Measurements from ENCODE around the gene UNC93A. TPM values are rescaled to one million over a fixed set of nuclear protein-coding genes. Genes with fewer than 3 reads are reported as not detected.

UNC93A gene
- total and polyA plus RNA-seq, 7 experiments from 2014 or later, result not detected

DNA sequence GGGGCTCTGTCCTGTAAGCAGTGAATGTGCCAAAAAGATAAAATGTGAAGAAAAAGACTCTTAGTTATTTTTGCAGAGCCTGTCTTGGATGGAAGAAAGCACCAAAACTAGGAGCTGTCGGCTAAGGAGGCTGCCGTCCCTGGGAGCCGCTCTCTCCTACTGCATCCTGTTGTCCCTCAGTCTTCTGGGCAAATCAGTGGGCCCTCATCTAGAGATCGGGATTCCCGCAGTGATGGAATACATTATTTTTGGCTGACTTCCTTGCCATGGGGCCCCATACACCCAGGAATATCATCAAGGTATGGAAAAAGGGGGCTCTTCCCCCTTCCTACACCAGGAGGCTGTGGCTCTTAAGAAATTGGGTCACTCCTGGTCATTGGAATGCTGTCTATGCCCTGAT, 37.0 kb downstream of the UNC93A start:
- no peak overlapping the region for H3K4me3 ChIP-seq (ENCODE audit: low read length)
- H3K36me3 ChIP-seq (ENCODE audit: control insufficient read depth in 2 of 3, insufficient read depth in 3 of 3, low read length in 3 of 3), result no peaks in the 10 kb centered on the region
- POLR2A ChIA-PET, result no interaction called here
- CTCF ChIA-PET, result no interaction called here
- no peaks in the 10 kb centered on the region for H3K27me3 ChIP-seq (ENCODE audit: control insufficient read depth in 2 of 2, insufficient read depth in 2 of 2, low read length in 2 of 2)
- no peaks in the 10 kb centered on the region for H3K4me1 ChIP-seq (ENCODE audit: control insufficient read depth in 2 of 2, insufficient read depth in 2 of 2, low read length in 2 of 2)
- intact Hi-C loops (cut with micrococcal nuclease), result no loop called here
- no peaks in the 10 kb centered on the region for H3K9me3 Mint-ChIP-seq
- no peaks in the 10 kb centered on the region for H3K36me3 Mint-ChIP-seq
- no peak overlapping the region for H3K27ac Mint-ChIP-seq
- DNase-seq, result no peak
- H3K27ac ChIP-seq (ENCODE audit: low read depth, low read length), result no peak overlapping the region
- ATAC-seq, result no peak
- H3K9me3 ChIP-seq (ENCODE audit: control insufficient read depth in 2 of 3, low read length in 3 of 3), result no peaks in the 10 kb centered on the region
- H3K4me3 Mint-ChIP-seq, result no peak overlapping the region
- H3K27me3 Mint-ChIP-seq, result peaks cover 4 to 11% (median 7%) of the 10 kb centered on the region in 5 donors
- H3K4me1 Mint-ChIP-seq, result peaks cover 0 to 3% (median 0%) of the 10 kb centered on the region in 7 donors

DNA sequence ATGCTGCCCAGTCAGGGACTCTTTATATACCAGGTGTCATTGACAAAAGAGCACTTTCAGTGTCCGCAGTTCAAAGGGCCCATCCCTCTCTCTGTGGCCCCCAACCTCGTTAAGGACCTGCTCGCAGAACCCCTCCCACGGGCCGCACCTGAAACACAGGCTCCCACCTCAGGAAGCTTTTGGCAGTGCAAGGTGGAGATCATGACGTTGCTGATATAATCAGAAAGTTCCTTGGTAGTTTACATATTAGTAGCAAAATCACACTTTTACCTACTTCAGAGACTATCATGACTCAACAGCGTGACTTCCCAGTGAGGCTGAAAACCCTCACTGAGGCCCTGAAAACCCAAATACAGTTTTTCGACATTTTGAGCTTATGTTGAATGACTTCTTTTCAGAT, 37.9 kb downstream of the UNC93A start:
- DNase-seq, result no peak
- Histone ChIP-seq H3K4me3 (ENCODE audit: low read length) (no peak overlapping the region), H3K27me3 (ENCODE audit: control insufficient read depth in 2 of 2, insufficient read depth in 2 of 2, low read length in 2 of 2) (no peaks in the 10 kb centered on the region), H3K9me3 (ENCODE audit: control insufficient read depth in 2 of 3, low read length in 3 of 3) (no peaks in the 10 kb centered on the region), H3K27ac (ENCODE audit: low read depth, low read length) (no peak overlapping the region), H3K36me3 (ENCODE audit: control insufficient read depth in 2 of 3, insufficient read depth in 3 of 3, low read length in 3 of 3) (no peaks in the 10 kb centered on the region), H3K4me1 (ENCODE audit: control insufficient read depth in 2 of 2, insufficient read depth in 2 of 2, low read length in 2 of 2) (no peaks in the 10 kb centered on the region)
- no peak overlapping the region for H3K27ac Mint-ChIP-seq
- no peak for ATAC-seq
- intact Hi-C loops (cut with micrococcal nuclease), result no loop called here
- peaks cover 4 to 11% (median 7%) of the 10 kb centered on the region in 5 donors for H3K27me3 Mint-ChIP-seq
- H3K4me1 Mint-ChIP-seq, result peaks cover 0 to 3% (median 0%) of the 10 kb centered on the region in 7 donors
- ChIA-PET POLR2A (no interaction called here), CTCF (no interaction called here)
- no peaks in the 10 kb centered on the region for H3K9me3 Mint-ChIP-seq
- H3K4me3 Mint-ChIP-seq, result no peak overlapping the region
- H3K36me3 Mint-ChIP-seq, result no peaks in the 10 kb centered on the region

DNA sequence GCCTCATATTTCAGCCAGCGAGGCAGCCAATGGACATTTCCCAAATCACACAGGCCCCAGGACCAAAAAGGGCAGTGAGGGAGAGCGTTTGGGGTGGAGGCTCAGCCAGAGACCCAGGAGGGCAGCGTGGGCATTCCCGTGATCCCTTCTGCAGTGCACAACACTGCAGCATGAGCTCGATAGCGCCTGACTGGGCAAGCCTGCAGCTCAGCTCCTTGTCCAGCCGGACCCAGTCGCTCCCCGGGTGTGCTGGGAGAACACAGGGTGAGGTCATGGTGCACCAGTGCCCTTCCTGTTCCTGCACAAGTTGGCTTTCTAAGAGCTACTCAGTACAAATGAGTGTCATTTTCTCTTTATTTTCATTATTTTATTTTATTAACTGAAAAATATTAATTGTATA, 39.6 kb downstream of the UNC93A start:
- H3K4me3 ChIP-seq (ENCODE audit: low read length), result no peak overlapping the region
- H3K27ac ChIP-seq (ENCODE audit: low read depth, low read length), result no peak overlapping the region
- no peaks in the 10 kb centered on the region for H3K4me1 ChIP-seq (ENCODE audit: control insufficient read depth in 2 of 2, insufficient read depth in 2 of 2, low read length in 2 of 2)
- no peaks in the 10 kb centered on the region for H3K9me3 ChIP-seq (ENCODE audit: control insufficient read depth in 2 of 3, low read length in 3 of 3)
- no peaks in the 10 kb centered on the region for H3K27me3 ChIP-seq (ENCODE audit: control insufficient read depth in 2 of 2, insufficient read depth in 2 of 2, low read length in 2 of 2)
- H3K4me3 Mint-ChIP-seq, result no peak overlapping the region
- ChIA-PET POLR2A (no interaction called here), CTCF (no interaction called here)
- no peak overlapping the region for H3K27ac Mint-ChIP-seq
- H3K27me3 Mint-ChIP-seq, result peaks cover 4 to 9% (median 4%) of the 10 kb centered on the region in 5 donors
- no peak for DNase-seq
- peaks cover 0 to 3% (median 0%) of the 10 kb centered on the region in 7 donors for H3K4me1 Mint-ChIP-seq
- no peak for ATAC-seq
- H3K9me3 Mint-ChIP-seq, result peaks cover 0 to 2% (median 0%) of the 10 kb centered on the region in 11 donors
- H3K36me3 ChIP-seq (ENCODE audit: control insufficient read depth in 2 of 3, insufficient read depth in 3 of 3, low read length in 3 of 3), result no peaks in the 10 kb centered on the region
- intact Hi-C loops (cut with micrococcal nuclease), result no loop called here
- H3K36me3 Mint-ChIP-seq, result no peaks in the 10 kb centered on the region

DNA sequence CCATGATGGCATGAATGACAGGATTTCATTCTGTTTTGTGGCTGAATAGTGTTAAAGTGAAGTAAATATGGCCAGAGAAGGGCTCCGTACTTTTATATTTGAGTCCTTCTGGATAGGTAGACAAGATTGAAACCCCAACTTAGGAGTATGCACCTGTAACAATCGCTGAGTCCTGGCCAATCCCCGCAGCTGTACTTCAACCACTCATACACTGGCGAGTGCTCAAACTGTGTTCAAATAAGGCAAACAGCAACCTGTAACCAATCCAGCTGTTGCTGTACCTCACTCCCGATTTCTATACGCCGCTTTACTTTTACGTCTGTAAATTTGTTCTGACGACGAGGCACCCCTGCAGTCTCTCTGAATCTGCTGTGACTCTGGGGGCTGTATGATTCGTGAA, 40.5 kb downstream of the UNC93A start:
- intact Hi-C loops (cut with micrococcal nuclease), result no loop called here
- no peaks in the 10 kb centered on the region for H3K36me3 Mint-ChIP-seq
- Histone ChIP-seq H3K4me1 (ENCODE audit: control insufficient read depth in 2 of 2, insufficient read depth in 2 of 2, low read length in 2 of 2) (no peaks in the 10 kb centered on the region), H3K27ac (ENCODE audit: low read depth, low read length) (no peak overlapping the region), H3K4me3 (ENCODE audit: low read length) (no peak overlapping the region), H3K27me3 (ENCODE audit: control insufficient read depth in 2 of 2, insufficient read depth in 2 of 2, low read length in 2 of 2) (no peaks in the 10 kb centered on the region), H3K9me3 (ENCODE audit: control insufficient read depth in 2 of 3, low read length in 3 of 3) (no peaks in the 10 kb centered on the region), H3K36me3 (ENCODE audit: control insufficient read depth in 2 of 3, insufficient read depth in 3 of 3, low read length in 3 of 3) (no peaks in the 10 kb centered on the region)
- CTCF ChIA-PET, result no interaction called here
- H3K27ac Mint-ChIP-seq, result no peak overlapping the region
- DNase-seq, result no peak
- H3K27me3 Mint-ChIP-seq, result peaks cover 4 to 8% (median 4%) of the 10 kb centered on the region in 5 donors
- H3K4me3 Mint-ChIP-seq, result no peak overlapping the region
- peaks cover 0 to 3% (median 0%) of the 10 kb centered on the region in 7 donors for H3K4me1 Mint-ChIP-seq
- H3K9me3 Mint-ChIP-seq, result peaks cover 0 to 2% (median 0%) of the 10 kb centered on the region in 11 donors
- POLR2A ChIA-PET, result no interaction called here
- no peak for ATAC-seq

DNA sequence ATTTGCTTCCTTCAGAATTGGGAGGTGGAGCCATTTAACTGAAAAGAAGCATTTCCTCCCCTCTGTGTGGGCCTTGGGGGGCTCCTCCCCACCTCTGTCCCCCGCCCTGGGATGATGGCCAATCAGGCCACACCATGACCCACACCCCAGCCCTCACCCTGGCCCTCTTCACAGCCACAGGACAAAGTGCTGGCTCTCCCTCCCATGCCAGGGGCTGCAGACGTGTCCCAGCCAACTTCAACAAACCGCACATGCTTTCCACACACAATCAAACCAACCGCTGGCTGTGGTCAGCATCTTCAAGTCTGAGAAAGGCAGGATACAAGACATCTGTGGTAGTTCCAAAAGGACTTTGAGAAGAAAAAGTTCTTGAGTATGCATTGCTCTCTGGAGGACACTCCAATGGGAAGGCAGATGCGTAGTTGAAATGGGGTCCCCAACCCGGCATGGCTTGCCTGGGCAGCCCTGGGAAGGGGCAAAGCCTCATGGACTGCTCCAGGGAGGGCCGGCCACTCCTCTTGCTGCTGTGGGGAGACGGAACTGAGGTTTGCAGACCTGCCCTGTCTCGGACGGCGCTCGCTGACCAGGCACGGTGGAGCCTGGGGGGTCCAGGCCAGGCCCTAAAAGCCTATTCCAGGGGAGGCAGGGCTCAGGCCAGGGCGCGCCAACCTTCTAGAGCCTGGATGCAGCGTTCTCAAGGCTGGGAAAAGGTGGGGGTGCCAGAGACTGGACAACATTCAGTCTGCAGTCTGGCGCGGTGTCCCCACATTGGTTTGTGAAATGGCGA, 45.9 kb downstream of the UNC93A start:
- no peak overlapping the region for H3K4me3 ChIP-seq (ENCODE audit: low read length)
- ChIA-PET POLR2A (no interaction called here), CTCF (no interaction called here)
- H3K27me3 ChIP-seq (ENCODE audit: control insufficient read depth in 2 of 2, insufficient read depth in 2 of 2, low read length in 2 of 2), result no peaks in the 10 kb centered on the region
- Mint-ChIP-seq H3K36me3 (no peaks in the 10 kb centered on the region), H3K27ac (no peak overlapping the region), H3K9me3 (peaks cover 0 to 2% (median 0%) of the 10 kb centered on the region in 11 donors), H3K4me3 (no peak overlapping the region), H3K27me3 (peaks cover 0 to 16% (median 7%) of the 10 kb centered on the region in 5 donors), H3K4me1 (peaks cover 0 to 2% (median 0%) of the 10 kb centered on the region in 7 donors)
- ATAC-seq (no peak), DNase-seq (no peak)
- intact Hi-C loops (cut with micrococcal nuclease), result no loop called here
- no peaks in the 10 kb centered on the region for H3K36me3 ChIP-seq (ENCODE audit: control insufficient read depth in 2 of 3, insufficient read depth in 3 of 3, low read length in 3 of 3)
- H3K9me3 ChIP-seq (ENCODE audit: control insufficient read depth in 2 of 3, low read length in 3 of 3), result no peaks in the 10 kb centered on the region
- H3K27ac ChIP-seq (ENCODE audit: low read depth, low read length), result no peak overlapping the region
- H3K4me1 ChIP-seq (ENCODE audit: control insufficient read depth in 2 of 2, insufficient read depth in 2 of 2, low read length in 2 of 2), result no peaks in the 10 kb centered on the region

DNA sequence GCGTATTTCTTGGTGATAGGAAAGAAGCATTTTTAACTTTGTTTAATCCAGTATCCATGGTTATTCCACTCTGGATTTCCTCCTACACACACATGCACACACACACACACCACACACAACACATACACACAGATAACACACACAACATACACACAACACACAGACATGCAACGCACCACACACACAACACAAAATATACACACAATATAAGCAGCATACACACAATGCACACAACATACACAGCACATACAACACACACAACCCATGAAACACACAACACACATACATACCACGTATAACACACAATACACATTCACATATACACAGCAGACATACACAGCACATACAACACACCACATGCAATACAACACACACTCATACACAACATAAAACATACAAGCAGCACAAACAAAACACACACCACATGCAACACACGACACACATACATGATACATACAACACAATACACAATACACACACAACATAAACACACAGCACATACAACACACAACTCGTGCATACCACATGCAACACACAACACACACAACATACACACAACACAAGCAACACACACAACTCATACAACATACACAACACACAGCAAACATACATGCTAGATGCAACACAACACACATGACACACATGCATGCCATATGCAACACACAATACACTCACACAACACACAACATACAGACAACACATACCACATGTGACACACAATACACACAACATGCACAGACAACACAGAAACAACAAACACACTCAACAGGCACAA, 46.7 kb downstream of the UNC93A start:
- no peaks in the 10 kb centered on the region for H3K27me3 ChIP-seq (ENCODE audit: control insufficient read depth in 2 of 2, insufficient read depth in 2 of 2, low read length in 2 of 2)
- intact Hi-C loops (cut with micrococcal nuclease), result no loop called here
- POLR2A ChIA-PET, result no interaction called here
- no peaks in the 10 kb centered on the region for H3K36me3 Mint-ChIP-seq
- H3K27ac Mint-ChIP-seq, result no peak overlapping the region
- peaks cover 0 to 2% (median 0%) of the 10 kb centered on the region in 11 donors for H3K9me3 Mint-ChIP-seq
- no peak overlapping the region for H3K4me3 Mint-ChIP-seq
- H3K4me3 ChIP-seq (ENCODE audit: low read length), result no peak overlapping the region
- ATAC-seq, result no peak
- no peak overlapping the region for H3K27ac ChIP-seq (ENCODE audit: low read depth, low read length)
- H3K27me3 Mint-ChIP-seq, result peaks cover 0 to 16% (median 7%) of the 10 kb centered on the region in 5 donors
- H3K4me1 ChIP-seq (ENCODE audit: control insufficient read depth in 2 of 2, insufficient read depth in 2 of 2, low read length in 2 of 2), result no peaks in the 10 kb centered on the region
- peaks cover 0 to 2% (median 0%) of the 10 kb centered on the region in 7 donors for H3K4me1 Mint-ChIP-seq
- CTCF ChIA-PET, result no interaction called here
- no peaks in the 10 kb centered on the region for H3K36me3 ChIP-seq (ENCODE audit: control insufficient read depth in 2 of 3, insufficient read depth in 3 of 3, low read length in 3 of 3)
- no peak for DNase-seq
- no peaks in the 10 kb centered on the region for H3K9me3 ChIP-seq (ENCODE audit: control insufficient read depth in 2 of 3, low read length in 3 of 3)
